NCI-H2081 treated with DMSO at 0.1 percent for 48 hours (cell line): ENCODE results near the gene SLC2A1.

Source experiments
- DNase-seq: peaks from one replicate; lab custom pipeline; 2025; lab: John Stamatoyannopoulos, UW

The SLC2A1 gene

GRCh38 chr1:42960122-42960390, 1.4 kb upstream of the SLC2A1 start:
- no peak for DNase-seq

GRCh38 chr1:42957880-42958487, 684 bp downstream of the SLC2A1 start:
- no peak for DNase-seq

- no peak for DNase-seq
Measured at GRCh38 chr1:42957229-42957879, 1.3 kb downstream of the SLC2A1 start.

GRCh38 chr1:42956739-42957138, 1.9 kb downstream of the SLC2A1 start:
- DNase-seq: no peak

- DNase-seq: no peak
Measured at GRCh38 chr1:42955311-42956063, 3.2 kb downstream of the SLC2A1 start.

GRCh38 chr1:42953182-42954180, 5.2 kb downstream of the SLC2A1 start:
- no peak for DNase-seq

GRCh38 chr1:42952303-42953001, 6.2 kb downstream of the SLC2A1 start:
- no peak for DNase-seq

GRCh38 chr1:42951588-42951987, 7.1 kb downstream of the SLC2A1 start:
- no peak for DNase-seq

GRCh38 chr1:42950116-42950481, 8.6 kb downstream of the SLC2A1 start:
- DNase-seq: no peak

GRCh38 chr1:42949312-42950115, 9.2 kb downstream of the SLC2A1 start:
- no peak for DNase-seq

GRCh38 chr1:42947965-42948732, 10.5 kb downstream of the SLC2A1 start:
- no peak for DNase-seq

GRCh38 chr1:42947117-42947516, 11.6 kb downstream of the SLC2A1 start:
- no peak for DNase-seq

GRCh38 chr1:42946120-42946898, 12.4 kb downstream of the SLC2A1 start:
- no peak for DNase-seq

- DNase-seq: no peak
Measured at GRCh38 chr1:42945164-42945563, 13.5 kb downstream of the SLC2A1 start.

GRCh38 chr1:42944246-42944928, 14.3 kb downstream of the SLC2A1 start:
- DNase-seq: no peak

- DNase-seq: no peak
Measured at GRCh38 chr1:42943728-42944127, 14.9 kb downstream of the SLC2A1 start.

GRCh38 chr1:42943166-42943565, 15.5 kb downstream of the SLC2A1 start:
- DNase-seq: no peak

- no peak for DNase-seq
Measured at GRCh38 chr1:42942444-42942843, 16.2 kb downstream of the SLC2A1 start.
